Fibroblast of skin of abdomen (primary cell): Measurements from ENCODE around the gene ZC3H12C.

Experiments used
- DNase-seq: peaks from one replicate; pipeline ENCODE4 v3.0.0-alpha.2; 2013

Gene ZC3H12C

DNA sequence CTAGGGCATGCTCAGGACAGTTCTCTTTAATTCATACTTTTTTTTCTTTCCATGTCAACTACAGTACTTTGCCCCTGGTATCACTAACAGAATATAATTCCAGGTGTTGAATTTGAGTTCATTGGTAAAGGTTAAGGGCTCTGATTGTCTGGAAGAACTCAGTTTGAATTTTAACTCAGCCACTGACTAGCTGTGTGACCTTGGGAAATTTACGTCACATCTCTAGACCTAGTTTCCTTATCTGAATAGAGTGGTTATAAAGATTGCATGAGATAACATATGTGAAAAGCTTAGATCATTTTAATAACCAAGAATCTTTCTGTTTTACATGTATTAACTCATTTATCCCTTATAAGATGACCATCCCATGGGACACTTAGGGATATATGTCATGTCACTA, 15.8 kb upstream of the ZC3H12C start:
- no peak for DNase-seq

DNA sequence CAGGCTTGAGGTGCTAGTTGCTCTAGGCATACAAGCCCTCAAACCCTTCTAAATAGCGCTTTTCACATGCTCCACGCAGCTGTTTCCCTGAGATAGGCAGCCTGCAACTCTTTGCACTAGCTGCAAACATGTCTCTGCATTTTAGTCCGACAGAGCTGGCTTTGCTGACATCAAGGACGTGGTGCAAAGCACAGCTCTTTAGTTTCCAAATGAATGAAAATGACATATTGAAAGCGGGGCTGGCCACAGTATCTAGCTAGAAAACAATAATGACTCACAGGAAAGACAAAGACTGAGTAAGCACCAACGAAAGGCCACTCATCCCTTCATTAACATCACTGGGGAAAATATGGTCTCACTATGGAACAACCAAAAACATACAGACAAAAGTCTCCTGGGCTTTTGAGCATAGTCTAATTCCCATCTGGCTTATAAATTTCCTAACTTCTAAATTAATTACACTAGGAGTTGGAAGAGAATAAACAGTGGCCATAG, 15.3 kb upstream of the ZC3H12C start:
- DNase-seq: peak; percentile 71

DNA sequence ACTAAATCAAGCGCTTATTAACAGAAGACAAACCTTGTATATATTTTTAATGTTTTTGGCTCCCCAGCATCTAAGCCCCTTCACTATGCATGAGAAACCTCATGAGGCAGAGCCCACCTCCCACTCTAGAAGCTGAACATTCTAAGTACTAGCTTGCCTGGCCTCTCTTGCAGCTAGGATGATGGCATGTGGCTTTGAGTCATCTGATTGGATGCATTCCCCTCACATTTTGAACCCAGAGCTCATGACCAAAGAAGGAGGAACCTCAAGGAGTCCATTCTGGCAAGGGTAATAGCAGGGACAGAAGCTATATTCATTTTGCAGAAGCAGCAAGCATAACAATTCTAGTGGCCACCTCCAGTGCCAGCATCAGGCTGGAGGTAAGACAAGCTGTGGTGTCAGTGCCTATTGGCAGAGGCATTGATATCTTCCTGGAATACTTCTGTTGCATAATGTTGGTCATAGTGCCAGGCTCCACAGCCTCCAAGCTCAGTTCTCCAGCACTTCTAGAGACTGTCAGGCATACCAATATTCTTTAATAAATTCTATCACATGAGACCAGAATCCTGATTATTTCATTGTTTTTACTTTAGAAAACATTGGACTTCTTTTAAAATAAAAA, 14.2 kb upstream of the ZC3H12C start:
- no peak for DNase-seq

DNA sequence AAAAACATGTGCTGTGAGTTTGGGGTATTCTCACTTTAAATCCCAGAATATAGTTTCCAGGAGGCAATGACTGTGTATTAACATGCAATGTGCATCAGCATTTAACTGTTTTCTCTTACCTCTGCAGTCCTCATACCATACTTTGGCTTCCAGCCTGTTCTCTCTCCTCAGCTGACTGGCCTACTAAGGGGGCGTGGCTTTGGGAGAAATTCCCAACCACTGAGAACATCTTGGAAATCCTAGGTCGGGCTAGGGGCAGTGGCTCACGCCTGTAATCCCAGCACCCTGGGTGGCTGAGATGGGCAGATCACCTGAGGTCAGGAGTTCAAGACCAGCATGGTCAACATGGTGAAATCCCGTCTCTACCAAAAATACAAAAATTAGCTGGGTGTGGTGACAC, 13.5 kb upstream of the ZC3H12C start:
- no peak for DNase-seq

DNA sequence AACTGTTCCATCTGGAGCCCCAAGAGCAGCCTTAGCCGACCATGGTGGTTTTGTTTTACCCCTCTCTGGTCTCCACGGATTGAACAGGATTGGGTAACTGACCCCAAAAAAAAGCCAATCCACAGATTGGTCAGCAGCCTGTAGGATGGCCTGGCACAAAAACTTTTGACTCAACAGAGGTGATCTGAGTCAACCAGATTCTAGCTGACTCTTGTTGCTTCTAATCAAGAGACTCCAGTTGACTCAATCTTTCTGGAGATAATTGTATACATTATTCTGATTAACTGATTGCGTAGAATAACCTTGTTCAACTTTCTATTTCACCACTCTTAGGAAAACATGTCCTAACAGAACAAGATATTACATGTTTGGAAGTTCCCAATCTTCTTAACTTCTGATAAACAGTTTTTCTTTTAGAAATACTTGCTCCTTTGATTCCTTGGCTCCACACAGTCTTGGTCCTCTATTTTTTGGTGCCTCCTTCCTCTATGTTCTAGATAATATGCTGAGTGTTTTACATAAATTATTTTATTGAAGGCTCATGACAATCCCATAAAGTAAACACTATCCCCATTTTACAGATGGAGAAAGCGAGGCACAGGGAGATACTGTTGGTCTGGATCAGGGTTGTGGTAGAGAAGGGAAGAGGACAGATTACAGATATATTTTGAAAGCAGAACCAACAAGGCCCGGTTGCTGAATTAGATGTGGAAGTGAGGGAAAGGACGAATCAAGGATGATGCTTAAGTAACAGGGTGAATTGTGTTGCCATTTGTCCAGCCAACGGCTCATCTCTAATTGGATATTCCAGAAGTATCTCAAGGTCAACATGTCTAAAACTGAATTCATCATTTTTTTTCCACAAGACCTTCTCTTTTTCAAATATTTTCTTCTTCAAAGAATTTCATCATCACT, 11.5 kb upstream of the ZC3H12C start:
- DNase-seq: no peak

DNA sequence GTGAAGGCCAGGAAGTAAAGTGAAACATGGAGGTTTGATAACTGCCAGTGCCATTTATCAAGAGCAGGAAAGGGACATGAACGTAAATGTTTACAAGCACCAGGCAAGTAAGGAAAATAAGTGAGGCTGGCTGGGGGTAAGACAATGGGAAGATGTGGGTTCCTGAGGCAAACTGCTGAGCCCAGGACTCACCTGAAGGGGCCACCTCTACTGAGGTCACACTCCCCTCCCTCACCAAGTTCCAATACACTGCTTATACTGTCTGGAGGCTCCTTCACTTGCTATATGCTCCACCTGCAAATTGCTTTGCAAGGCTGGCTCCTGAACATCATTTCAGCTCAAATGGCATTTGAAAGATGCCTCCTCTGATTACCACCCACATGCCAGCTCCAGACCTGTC, 10.3 kb upstream of the ZC3H12C start:
- no peak for DNase-seq

DNA sequence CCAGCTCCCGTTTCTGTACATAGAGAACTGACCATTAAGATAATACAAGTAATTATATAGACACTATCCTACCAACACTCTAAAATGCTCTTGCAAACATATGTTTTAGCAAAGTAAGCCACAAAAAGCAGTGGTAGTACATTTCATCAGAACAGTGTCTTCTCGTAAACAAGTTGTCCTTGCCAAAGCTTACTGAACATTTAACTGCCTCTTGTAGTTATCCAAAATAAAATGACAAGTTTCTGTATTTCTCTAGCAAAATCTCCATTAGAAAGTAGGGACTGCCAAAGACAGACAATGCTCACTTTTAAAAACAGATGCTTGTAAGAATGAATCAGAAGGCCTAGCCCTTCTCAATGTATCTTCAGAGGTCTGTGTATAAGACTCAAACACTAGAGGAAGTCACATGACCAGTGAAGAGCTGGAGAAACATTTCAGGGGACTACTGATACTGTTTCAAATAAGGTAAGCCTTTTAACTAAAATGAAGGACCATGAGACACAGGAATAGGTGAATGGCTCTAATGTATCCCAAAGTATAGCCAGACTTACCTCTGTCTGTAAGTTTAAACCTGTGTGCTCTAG, 7.8 kb upstream of the ZC3H12C start:
- no peak for DNase-seq

DNA sequence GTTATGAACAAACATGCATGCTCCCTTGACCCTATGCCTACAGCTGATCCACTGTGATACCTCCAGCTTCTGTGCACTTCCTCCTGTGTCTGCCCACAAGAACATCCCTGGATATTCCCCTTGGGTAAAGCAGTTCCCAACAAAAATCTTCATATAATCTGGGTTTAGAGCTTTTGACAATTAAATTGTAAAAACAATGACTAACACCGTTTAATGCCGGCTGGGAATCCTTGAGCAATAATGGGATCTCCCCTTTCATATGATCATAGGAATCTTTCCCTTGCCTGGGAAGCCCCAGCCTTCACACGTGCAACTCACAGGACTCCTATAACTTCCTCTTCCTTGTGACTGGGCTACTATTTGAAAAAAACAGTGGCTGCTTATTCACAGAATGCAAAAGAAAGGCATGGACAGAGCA, 6.3 kb upstream of the ZC3H12C start:
- peak; percentile 76 for DNase-seq

DNA sequence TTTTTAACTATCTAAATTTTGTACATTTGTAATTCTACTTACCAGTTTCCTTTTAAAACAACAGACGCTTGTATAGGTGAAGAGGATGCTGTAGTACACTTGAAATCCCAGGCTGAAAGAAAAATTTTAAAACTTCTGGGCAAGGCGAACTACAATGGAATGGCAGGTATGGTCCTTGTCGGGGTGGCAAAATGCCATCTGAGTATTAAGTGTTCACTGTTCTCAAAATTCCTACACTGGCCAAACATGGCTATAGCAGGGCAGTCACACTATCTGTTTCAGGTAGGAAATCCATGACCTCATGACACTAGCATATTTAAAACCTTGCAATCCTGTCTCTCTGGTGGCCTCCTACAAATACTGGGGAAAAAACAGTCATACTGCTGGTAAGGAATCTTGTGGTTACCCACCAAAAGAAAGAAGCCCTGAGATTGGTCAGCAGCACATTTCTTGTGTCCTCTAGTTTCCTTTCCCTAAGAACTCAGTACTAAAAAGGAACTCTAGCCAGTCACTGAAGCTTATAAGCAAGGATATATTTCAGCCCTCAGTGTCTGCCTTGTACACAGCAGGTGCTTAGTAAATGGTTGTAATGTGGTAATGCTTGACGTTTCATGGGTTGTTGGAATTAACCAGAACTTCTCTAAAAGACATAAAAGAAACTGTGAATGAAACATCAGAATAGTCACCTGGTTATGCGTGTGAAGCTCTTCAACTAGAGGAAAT, 5.2 kb upstream of the ZC3H12C start:
- DNase-seq: peak; percentile 79

DNA sequence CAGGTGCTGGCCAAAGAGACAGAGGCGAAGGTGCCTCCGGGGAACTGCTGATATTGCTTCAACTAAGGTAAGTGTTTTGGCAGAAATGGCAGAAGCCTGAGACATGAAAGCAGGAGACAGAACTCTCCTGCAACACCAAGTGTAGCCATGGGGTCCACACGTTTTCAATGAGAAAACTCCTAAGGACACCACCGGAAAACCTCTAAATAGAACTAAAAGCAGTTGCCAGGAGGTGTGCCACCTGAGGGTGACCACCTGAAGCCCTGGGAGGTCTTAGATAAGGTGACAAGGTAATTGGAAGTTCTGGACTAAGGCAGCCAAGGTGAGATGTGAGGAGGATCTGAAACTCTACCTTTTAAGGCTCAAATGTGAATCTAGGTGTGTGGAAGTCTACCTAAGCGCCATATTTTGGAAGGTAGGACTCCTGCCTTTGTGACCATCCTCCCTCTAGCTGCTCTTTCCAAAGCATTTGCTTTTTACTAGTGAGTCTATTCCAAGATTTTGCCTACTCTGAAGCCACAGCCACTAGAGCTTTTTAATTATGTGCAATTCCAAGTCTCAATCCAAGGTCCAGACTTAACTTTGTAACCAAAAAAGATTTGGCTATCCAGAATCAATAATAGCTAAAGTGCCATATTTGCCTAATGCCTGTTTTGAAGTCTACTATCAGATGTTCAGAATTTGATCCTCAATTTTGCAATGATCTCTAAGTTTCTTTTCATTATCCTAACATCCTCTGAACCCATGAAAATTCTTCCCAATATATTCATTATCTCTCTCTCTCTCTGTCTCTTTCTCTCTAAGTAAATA, 4.5 kb upstream of the ZC3H12C start:
- no peak for DNase-seq

DNA sequence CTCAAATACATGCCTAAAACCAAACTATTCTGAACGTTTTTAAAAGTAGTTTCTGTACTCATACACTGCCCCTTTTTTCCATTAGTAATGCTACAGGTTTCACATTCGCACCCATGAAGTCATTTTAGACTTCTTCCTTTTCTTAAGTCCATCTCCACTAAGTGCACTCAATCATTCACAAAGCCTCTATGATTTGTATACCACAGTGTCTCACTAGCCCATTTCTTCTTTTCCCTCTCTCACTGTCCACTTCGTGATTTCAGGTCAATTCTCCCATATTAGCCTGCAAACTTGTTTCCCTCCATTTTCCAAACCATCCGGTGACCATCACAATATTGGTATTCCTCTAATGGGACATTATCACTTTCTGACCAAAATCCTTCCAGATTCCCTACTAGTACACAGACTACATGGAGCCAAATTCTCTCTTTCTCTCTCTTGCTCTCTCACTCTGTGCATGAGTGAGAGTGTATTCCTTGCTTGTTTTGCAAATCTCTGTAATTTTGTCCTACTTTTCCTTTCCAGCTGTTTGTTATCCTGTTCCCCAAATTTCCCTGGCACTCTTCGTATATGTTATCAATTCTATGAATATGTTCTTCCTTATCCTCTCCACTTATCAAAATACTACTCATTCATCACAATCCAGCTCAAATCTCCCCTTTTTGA, 3.4 kb upstream of the ZC3H12C start:
- no peak for DNase-seq

DNA sequence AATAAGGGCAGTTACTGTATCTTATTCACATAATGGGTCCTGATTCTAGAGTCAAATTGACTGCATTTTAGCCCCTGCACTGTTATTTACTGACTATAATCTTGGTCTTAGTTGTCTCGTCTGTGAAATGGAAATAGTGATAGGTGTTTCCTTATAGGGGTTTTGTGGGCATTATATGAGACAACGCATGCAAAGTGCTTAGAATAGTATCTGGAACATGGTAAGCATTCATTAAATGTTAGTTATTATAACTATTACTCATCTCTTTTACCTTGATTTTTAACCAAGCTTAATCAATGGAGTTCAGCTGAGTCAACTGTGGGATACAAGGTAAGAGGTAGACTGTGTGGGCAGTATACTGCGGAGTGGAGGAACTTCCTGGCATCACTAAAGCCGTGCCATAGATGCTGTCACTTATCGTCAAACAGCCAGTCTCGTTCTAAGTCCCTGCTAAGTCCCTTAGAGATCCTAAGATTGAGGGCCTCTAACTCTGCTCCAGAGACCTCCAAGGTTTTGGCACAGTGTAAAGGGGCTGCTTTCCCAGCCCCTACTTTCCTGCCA, 2.6 kb upstream of the ZC3H12C start:
- DNase-seq: no peak

DNA sequence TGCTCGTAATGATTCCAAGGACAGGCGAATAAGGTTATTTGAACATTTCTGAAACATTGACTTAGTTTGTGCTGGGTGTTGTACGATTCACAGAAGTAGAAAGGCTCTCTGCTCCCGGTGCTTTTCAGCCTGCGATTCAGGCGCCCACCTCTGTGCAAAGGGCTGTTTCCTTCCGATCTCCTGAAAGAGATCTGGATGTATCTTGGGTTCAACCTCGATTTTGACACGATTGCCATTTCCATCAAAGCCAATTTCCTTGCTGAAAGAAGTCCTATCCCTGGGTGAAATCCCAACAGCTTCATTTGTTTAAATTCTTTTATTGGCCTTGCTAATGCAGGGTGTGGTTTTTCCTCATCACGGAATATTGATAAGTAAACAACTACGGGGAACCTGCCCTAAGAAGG, 1.1 kb upstream of the ZC3H12C start:
- no peak for DNase-seq

DNA sequence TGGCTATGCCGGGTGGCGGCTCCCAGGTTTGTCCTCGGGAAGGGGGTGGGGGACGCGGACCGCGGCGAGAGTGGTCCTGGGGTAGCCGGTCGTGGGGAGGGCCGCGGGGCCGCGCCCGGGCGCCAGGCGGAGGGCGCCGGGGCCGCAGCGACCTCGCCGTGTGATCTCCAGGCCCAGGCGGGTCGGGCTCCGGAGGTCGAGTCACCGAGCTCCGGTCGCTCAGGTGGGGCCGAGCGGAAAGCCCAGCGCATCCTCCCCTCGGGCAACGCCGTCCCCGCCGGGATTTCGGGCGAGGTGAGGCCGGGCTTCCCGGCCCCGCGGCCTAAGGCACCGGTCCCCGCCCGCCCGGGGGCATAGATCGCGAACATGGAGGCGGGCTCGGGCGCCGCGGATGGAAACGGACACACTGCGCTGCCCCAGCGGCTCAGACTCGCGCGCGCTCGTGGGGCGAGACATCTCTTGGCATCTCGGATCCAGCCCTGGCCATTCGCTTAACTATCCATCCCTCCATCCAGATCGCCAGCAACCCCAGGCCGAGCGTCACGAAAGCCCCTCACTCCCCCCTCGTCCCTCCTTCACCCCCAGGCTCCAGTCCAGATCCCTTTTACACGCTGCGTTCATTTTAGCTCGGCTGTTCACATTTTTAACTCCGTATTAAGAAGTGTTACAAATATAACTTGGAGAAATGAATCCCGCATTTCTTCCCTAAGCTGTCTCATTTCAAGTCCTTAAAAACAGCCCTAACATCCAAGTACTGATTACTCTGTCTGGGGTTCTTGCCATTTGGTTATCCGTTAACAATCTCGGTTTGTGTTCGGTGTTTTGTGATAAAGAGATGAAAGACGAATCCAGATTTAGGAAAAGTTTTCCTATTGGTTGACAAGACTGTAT, 460 bp downstream of the ZC3H12C start:
- peak; percentile 48 for DNase-seq

DNA sequence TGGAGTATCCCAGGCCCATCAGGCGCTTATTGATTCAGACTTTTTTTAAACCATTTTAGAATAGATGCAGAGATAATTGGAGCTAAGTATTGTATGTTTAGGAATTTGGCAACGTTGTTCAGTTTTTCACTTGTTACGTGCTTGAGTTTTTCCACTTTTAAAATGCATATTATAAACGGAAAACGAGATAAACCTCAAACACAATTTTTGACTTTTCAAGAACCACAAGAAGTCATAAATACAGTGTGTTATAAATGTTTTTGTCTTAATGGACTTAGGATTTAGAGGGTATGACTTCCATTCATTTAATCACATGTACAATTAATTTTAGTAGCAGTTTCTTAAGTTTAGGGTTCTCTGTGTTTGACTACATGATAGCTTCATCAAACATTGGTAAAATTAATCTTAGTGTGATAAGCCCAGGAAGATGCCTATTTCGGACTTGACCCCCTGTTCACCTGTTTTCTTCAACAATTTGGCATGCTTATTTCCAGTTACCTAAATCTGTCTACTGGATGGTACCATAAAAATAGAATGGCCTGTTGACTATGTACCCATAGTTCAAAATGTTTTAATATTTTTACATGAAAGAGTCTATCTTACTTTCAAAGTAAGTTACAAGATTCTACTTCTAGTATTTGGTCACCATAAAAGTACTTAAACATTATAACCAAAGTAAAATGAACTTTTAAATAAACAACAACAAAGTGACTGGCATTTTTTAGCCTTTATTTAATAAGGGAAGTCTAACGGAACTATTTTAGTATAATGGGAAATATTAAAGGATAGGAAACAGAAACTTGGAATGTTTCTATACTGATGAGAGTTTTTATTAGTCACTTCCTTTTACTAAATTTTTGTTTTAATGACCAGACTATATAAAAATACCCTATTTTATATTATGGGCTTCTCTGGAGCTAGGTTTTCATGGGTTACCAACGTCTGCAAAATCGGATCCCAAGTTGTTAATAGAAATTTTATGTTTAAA, 1.4 kb downstream of the ZC3H12C start:
- DNase-seq: no peak

DNA sequence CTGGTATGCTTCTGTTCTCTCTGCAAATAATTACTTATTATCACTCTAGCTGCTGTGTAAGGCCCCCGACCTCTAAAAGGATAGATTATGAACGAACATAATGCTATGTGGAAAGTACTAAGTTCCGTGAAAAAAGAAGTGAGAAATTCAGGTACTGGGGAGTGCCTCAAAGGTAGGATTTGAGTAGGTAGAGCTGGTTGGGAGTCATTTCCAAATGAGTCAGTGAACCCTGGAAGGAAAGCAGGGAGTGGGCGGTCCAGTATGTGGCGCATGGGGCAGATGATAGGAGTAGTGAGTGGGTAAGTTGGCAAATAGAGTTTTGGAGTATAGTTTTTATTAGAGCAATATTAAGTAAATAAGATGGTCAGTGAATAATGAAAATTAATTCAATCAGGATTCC, 2.4 kb downstream of the ZC3H12C start:
- DNase-seq: no peak

DNA sequence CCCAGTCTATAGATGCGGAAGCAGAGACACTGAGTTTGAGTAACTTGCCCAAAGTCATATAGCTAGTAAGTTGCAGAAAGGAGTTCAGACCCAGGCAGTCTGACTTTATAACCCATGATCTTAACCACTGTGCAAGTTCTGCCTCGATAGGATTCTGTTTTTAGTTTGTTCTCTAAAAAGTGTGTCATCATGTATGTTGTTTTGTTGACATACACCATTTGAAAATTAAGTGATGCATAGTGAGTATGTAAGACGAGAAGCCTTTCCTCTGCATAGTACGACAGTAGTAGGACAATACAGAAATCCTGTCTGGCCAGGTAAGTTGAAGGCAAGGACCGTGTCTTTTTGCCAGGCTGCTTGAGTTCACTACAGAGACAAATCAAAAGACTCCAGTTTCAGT, 3.3 kb downstream of the ZC3H12C start:
- no peak for DNase-seq

DNA sequence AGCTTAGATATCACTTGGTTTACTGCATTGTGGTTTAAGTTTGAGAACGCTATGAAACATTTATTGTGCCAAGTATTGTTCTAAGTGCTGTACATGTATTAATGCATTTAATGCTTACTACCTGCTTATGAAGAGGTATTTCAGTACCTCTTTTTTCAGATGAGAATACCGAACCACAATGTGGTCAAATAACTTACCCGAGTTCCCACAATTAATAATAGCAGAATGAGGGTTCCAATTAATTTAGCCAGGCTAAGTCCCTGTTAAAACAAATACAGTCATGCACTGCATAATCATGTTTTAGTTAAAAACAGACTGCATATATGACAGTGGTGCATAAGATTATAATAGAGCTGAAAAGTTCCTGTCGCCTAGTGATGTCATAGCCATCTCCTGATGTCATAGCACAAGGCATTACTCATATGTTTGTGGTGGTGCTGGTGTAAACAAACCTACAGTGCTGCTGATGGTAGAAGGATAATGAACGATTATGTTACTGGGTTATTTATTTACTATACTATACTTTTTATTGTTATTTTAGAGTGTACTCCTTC, 4.3 kb downstream of the ZC3H12C start:
- DNase-seq: no peak
